Umbilical cord (tissue), 2 donors: ENCODE measurements around the gene URB1. TPM values are rescaled to one million over a fixed set of nuclear protein-coding genes. Genes with fewer than 3 reads are reported as not detected.
"Not testable (repeated sequence)": the region's sequence is repeated elsewhere in the genome, so short reads cannot be mapped to it uniquely, and the experiment has no call there.

Source experiments
- DNase-seq: peaks from one replicate; pipeline ENCODE4 v3.0.0-alpha.2; 2015; ENCODE audit warnings: low spot score
- total RNA-seq: library from RNA; depleted of rRNA; stranded (reverse); fragments of >200 nt; gene quantifications from one replicate; pipeline ENCODE4 v1.2.3, GENCODE V29; 2014; ENCODE audit warnings: low replicate concordance; ENCODE audit not compliant: insufficient read depth

Gene URB1
- total RNA-seq, 1 donor from 2014 or later = 20.2 TPM

GRCh38 chr21:32298148-32298559 is 94.7 kb downstream of the URB1 start:
- no peak for DNase-seq

GRCh38 chr21:32297449-32297848 is 95.4 kb downstream of the URB1 start:
- no peak for DNase-seq

GRCh38 chr21:32285476-32285875 is 107.3 kb downstream of the URB1 start:
- DNase-seq = no peak

GRCh38 chr21:32282992-32283391 is 109.8 kb downstream of the URB1 start:
- DNase-seq = no peak

GRCh38 chr21:32281531-32281930 is 111.3 kb downstream of the URB1 start:
- DNase-seq = no peak

GRCh38 chr21:32279377-32279680 is 113.5 kb downstream of the URB1 start:
- no peak for DNase-seq

GRCh38 chr21:32278518-32279376 is 114.1 kb downstream of the URB1 start, which contains the start of gene MIS18A:
Gene MIS18A, minus strand, starts transcription at chr21:32279049. Its CDS starts 35 bp downstream, at chr21:32279014.
- DNase-seq = peak; percentile 98

- DNase-seq = peak; percentile 8
These were observed 114.7 kb downstream of the URB1 start for GRCh38 chr21:32278103-32278502.

GRCh38 chr21:32276671-32277070 is 116.1 kb downstream of the URB1 start:
- no peak for DNase-seq

- no peak for DNase-seq
These were observed 122.1 kb downstream of the URB1 start for GRCh38 chr21:32270748-32271147.

GRCh38 chr21:32265321-32265720 is 127.5 kb downstream of the URB1 start:
- DNase-seq = not testable (repeated sequence)

GRCh38 chr21:32261929-32262328 is 130.9 kb downstream of the URB1 start:
- DNase-seq = no peak

Other genes with a start within 250 kb of the URB1 start
- 2.9 TPM for gene MIS18A, start 114.0 kb downstream of the URB1 start, total RNA-seq
- gene MRAP, start 94.2 kb downstream of the URB1 start, total RNA-seq = not detected
- 7.5 TPM for gene EVA1C, start 19.7 kb upstream of the URB1 start, total RNA-seq
- not detected for gene TCP10L, start 192.5 kb upstream of the URB1 start, total RNA-seq
- 14.9 TPM for gene CFAP298, start 219.4 kb upstream of the URB1 start, total RNA-seq